Erythroblast (primary cell): ENCODE data around the gene MOB3B.

Experiments
- GATA1 ChIP-seq: IDR thresholded peaks from 2 replicates; pipeline ENCODE4 v1.6.1; 2011; ENCODE audit warnings: low read depth, mild to moderate bottlenecking, control low read depth, low read length, moderate library complexity
- POLR2A ChIP-seq: IDR thresholded peaks from 2 replicates; pipeline ENCODE4 v1.6.1; 2011; ENCODE audit warnings: mild to moderate bottlenecking, low read length

DNA sequence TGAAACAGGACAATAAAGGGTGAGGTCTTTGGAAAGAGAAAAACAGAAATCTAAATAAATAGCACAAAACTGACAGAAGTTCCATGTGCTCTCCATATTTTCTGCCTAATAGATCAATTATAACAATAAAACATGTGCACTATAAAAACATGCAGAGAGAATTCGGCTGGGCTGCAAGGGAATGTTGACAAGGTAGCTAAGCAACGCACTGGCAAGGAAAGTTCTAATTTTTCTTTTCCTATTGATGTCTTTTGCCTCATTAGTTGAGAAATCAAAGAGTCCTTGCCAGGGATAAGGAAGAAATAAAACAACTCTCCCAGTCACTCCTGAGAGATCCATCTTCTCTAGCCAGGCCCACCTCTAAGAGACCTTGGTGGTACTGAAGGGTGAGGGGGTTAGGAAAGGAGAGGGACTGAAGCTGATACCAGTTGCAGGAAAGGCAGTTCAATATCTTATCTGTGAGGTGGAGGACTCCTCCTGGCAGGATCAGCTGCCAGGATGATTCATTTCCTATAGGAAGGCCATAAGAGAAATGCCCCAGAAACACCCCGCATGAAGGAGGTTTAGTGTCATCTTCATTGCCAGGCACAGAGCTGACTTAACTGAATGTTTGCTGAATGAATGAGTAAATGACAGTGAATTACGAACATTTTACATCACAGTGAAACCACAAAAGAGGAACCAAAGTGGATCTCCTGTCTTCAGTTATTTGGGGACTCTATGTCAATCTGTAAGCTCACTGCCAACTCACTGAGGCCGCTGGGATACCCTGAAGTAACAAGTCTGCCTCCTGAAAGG lies 69.2 kb downstream of the MOB3B start:
- peak; percentile 43 for TF ChIP-seq POLR2A
- TF ChIP-seq GATA1: no peak
